Hepatocyte (in vitro differentiated cells): Measurements from ENCODE around the gene TRAPPC3L. TPM values are rescaled to one million over a fixed set of nuclear protein-coding genes. Genes with fewer than 3 reads are reported as not detected.
"Not testable (repeated sequence)": the region's sequence is repeated elsewhere in the genome, so short reads cannot be mapped to it uniquely, and the experiment has no call there.

ENCODE experiments used
- DNase-seq: peaks from one replicate; pipeline ENCODE4 v3.0.0-alpha.2; 2016; ENCODE audit warnings: low spot score
- H2AFZ ChIP-seq: fragments of 200-600 bp; sonication (generic); 2 replicates; pipeline ENCODE4 v1.6.0; 2016; ENCODE audit warnings: antibody characterized with exemption, mild to moderate bottlenecking
- H3K27ac ChIP-seq: fragments of 200-600 bp; sonication (generic); 2 replicates; pipeline ENCODE4 v1.5.1; 2016; ENCODE audit warnings: mild to moderate bottlenecking
- H3K27me3 ChIP-seq: fragments of 200-600 bp; sonication (generic); 2 replicates; pipeline ENCODE4 v1.6.1; 2016
- H3K36me3 ChIP-seq: fragments of 200-600 bp; sonication (generic); replicated peaks from 2 replicates; pipeline ENCODE4 v1.5.1; 2016; ENCODE audit warnings: low read depth; ENCODE audit not compliant: insufficient read depth
- H3K4me1 ChIP-seq: fragments of 200-600 bp; sonication (generic); 2 replicates; pipeline ENCODE4 v1.5.1; 2016; ENCODE audit warnings: mild to moderate bottlenecking, moderate library complexity; ENCODE audit not compliant: insufficient read depth
- H3K4me2 ChIP-seq: fragments of 200-600 bp; sonication (generic); 2 replicates; pipeline ENCODE4 v1.6.0; 2016
- H3K4me3 ChIP-seq: fragments of 200-600 bp; sonication (generic); 2 replicates; pipeline ENCODE4 v1.5.1; 2016; ENCODE audit warnings: mild to moderate bottlenecking
- H3K79me2 ChIP-seq: fragments of 200-600 bp; sonication (generic); 2 replicates; pipeline ENCODE4 v1.6.0; 2017; ENCODE audit warnings: mild to moderate bottlenecking
- H3K9me2 ChIP-seq: fragments of 200-600 bp; sonication (generic); replicated peaks from 2 replicates; pipeline ENCODE4 v1.6.0; 2017; ENCODE audit warnings: mild to moderate bottlenecking; ENCODE audit not compliant: insufficient read depth
- H3K9me3 ChIP-seq: fragments of 200-600 bp; sonication (generic); 2 replicates; pipeline ENCODE4 v1.5.1; 2016; ENCODE audit warnings: low read depth, mild to moderate bottlenecking
- H4K20me1 ChIP-seq: fragments of 200-600 bp; sonication (generic); 2 replicates; pipeline ENCODE4 v1.6.0; 2016; ENCODE audit warnings: mild to moderate bottlenecking; ENCODE audit not compliant: insufficient read depth, poor library complexity, severe bottlenecking
- CTCF ChIP-seq: fragments of 200-600 bp; sonication (generic); IDR thresholded peaks from 2 replicates; pipeline ENCODE4 v1.5.1; 2016; ENCODE audit warnings: antibody characterized with exemption, mild to moderate bottlenecking; ENCODE audit not compliant: poor library complexity
- EZH2 ChIP-seq: fragments of 200-600 bp; sonication (generic); IDR thresholded peaks from 2 replicates; pipeline ENCODE4 v1.6.1; 2016; ENCODE audit warnings: antibody characterized with exemption, mild to moderate bottlenecking, borderline replicate concordance
- EZH2phosphoT487 ChIP-seq: fragments of 200-600 bp; sonication (generic); IDR thresholded peaks from one replicate; pipeline ENCODE4 v1.6.1; 2018; ENCODE audit warnings: antibody characterized with exemption, mild to moderate bottlenecking, low read depth, moderate library complexity; ENCODE audit not compliant: unreplicated experiment, severe bottlenecking
- WGBS: methylation state at CpG from one replicate; pipeline ENCODE4 v1.1.6; 2016; ENCODE audit warnings: low lambda C conversion rate; ENCODE audit errors: missing lambda C conversion rate; 5-methylcytosine and 5-hydroxymethylcytosine counted together
- polyA plus RNA-seq: library from polyadenylated mRNA; unstranded; fragments of >200 nt; fragmentation: Nextera tagmentation; extraction: Ambion mirVana; gene quantifications from 2 replicates; pipeline ENCODE4 v1.2.1, GENCODE V29; 2016
- total RNA-seq: library from RNA; depleted of rRNA; stranded (reverse); fragments of >200 nt; gene quantifications from 2 replicates; pipeline ENCODE4 v1.2.3, GENCODE V29; 2014

TRAPPC3L gene
- total and polyA plus RNA-seq, 2 experiments from 2014 or later = 0.40 to 1.2 TPM

- no peaks in the 10 kb centered on the region for H4K20me1 ChIP-seq
- no peaks in the 10 kb centered on the region for H3K9me3 ChIP-seq
- H3K27ac ChIP-seq = no peak overlapping the region
- no peaks in the 10 kb centered on the region for H3K9me2 ChIP-seq
- H3K36me3 ChIP-seq = no peaks in the 10 kb centered on the region
- no peak overlapping the region for H3K4me2 ChIP-seq
- H2AFZ ChIP-seq = no peak overlapping the region
- H3K4me1 ChIP-seq = no peaks in the 10 kb centered on the region
- no peak for TF ChIP-seq CTCF
- TF ChIP-seq EZH2 = no peak
- TF ChIP-seq EZH2phosphoT487 = no peak
- no peaks in the 10 kb centered on the region for H3K79me2 ChIP-seq
- H3K4me3 ChIP-seq = no peak overlapping the region
- no peak for DNase-seq
- 91% methylated on average over 3 of the region's 3 CpGs for WGBS
- H3K27me3 ChIP-seq = no peaks in the 10 kb centered on the region
These were observed 38.2 kb downstream of the TRAPPC3L start for GRCh38 chr6:116507324-116507723.

- Histone ChIP-seq H3K4me3 (no peak overlapping the region), H3K4me1 (no peaks in the 10 kb centered on the region), H3K36me3 (no peaks in the 10 kb centered on the region), H3K27ac (no peak overlapping the region), H3K79me2 (no peaks in the 10 kb centered on the region), H4K20me1 (no peaks in the 10 kb centered on the region), H3K9me3 (no peaks in the 10 kb centered on the region), H3K27me3 (no peaks in the 10 kb centered on the region), H3K4me2 (no peak overlapping the region), H2AFZ (no peak overlapping the region), H3K9me2 (no peaks in the 10 kb centered on the region)
- 73% methylated on average over 9 of the region's 9 CpGs for WGBS
- peak; percentile 37 for DNase-seq
- no peak for TF ChIP-seq CTCF
- no peak for TF ChIP-seq EZH2phosphoT487
- no peak for TF ChIP-seq EZH2
These were observed 44.5 kb downstream of the TRAPPC3L start for GRCh38 chr6:116500969-116501433.

DNA sequence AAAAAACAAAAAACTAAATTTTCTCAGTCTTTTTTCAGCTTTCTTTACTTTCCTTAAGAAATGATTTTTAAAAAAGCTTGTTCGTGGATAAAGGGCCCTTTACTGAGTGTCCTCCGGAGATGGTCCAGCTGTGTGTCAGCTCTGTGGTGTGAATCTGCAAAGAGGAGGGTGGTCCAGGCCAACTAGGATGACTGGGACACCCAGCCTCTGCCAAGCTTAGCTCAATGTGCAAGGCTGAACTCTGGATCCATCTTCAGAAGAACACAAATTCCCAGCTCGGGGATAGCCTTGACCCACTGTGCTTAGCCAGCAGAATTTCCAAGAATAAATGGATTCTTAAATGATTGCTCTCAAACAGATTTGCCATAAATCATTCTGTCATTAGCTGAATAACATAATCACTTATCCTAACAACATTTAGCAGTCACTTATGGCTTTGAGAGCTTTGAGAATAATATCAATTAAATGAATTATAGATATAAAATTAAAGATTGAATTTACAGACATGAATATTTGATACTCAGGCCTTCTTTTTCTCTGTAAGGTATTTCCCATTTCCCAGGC, 48.3 kb downstream of the TRAPPC3L start:
- no peak for DNase-seq

GRCh38 chr6:116495161-116495560, 50.3 kb downstream of the TRAPPC3L start:
- not testable (repeated sequence) for H3K36me3 ChIP-seq, H3K9me3 ChIP-seq, H3K4me3 ChIP-seq, H4K20me1 ChIP-seq, H3K27ac ChIP-seq, H2AFZ ChIP-seq, H3K79me2 ChIP-seq, H3K27me3 ChIP-seq, H3K4me1 ChIP-seq, H3K4me2 ChIP-seq, DNase-seq, H3K9me2 ChIP-seq
- WGBS = 96% methylated on average over 1 of the region's 1 CpG

More for the DNA sequence above, 48.3 kb downstream of the TRAPPC3L start:
- TF ChIP-seq EZH2phosphoT487 (no peak), CTCF (no peak), EZH2 (no peak)
- Histone ChIP-seq H3K27ac (no peak overlapping the region), H2AFZ (no peak overlapping the region), H3K27me3 (no peaks in the 10 kb centered on the region), H3K9me2 (no peaks in the 10 kb centered on the region), H3K4me2 (no peak overlapping the region), H3K4me1 (no peaks in the 10 kb centered on the region), H3K4me3 (no peak overlapping the region), H4K20me1 (no peaks in the 10 kb centered on the region), H3K9me3 (no peaks in the 10 kb centered on the region), H3K36me3 (no peaks in the 10 kb centered on the region), H3K79me2 (no peaks in the 10 kb centered on the region)
- WGBS = 78% methylated on average over 3 of the region's 3 CpGs
